Uterus (tissue), 2 donors: Measurements from ENCODE around the gene PCDHB13.
"Not testable (repeated sequence)": the region's sequence is repeated elsewhere in the genome, so short reads cannot be mapped to it uniquely, and the experiment has no call there.

Experiments
- CTCF ChIP-seq, 4 experiments: fragments of 200-600 bp in 2 of 4; fragments of 450-650 bp in 2 of 4; sonication (generic) in 2 of 4; IDR thresholded peaks; one replicate each; pipeline ENCODE4 v1.5.1; 2016 to 2019; ENCODE audit warnings: antibody characterized with exemption in 4 of 4, mild to moderate bottlenecking in 2 of 4, moderate library complexity in 1 of 4
- POLR2A ChIP-seq, 2 donors: fragments of 450-650 bp; IDR thresholded peaks; one replicate each; pipeline ENCODE4 v1.6.1; 2016; ENCODE audit warnings: antibody characterized with exemption in 2 of 2, mild to moderate bottlenecking in 1 of 2, moderate library complexity in 1 of 2

GRCh38 chr5:141246971-141247370, 33.3 kb downstream of the PCDHB13 start:
- TF ChIP-seq CTCF, POLR2A (IDR thresholded peaks at IDR 0.05): not testable (repeated sequence)
